ENCODE measurements around the gene EFCC1.

Gene EFCC1, protein sequence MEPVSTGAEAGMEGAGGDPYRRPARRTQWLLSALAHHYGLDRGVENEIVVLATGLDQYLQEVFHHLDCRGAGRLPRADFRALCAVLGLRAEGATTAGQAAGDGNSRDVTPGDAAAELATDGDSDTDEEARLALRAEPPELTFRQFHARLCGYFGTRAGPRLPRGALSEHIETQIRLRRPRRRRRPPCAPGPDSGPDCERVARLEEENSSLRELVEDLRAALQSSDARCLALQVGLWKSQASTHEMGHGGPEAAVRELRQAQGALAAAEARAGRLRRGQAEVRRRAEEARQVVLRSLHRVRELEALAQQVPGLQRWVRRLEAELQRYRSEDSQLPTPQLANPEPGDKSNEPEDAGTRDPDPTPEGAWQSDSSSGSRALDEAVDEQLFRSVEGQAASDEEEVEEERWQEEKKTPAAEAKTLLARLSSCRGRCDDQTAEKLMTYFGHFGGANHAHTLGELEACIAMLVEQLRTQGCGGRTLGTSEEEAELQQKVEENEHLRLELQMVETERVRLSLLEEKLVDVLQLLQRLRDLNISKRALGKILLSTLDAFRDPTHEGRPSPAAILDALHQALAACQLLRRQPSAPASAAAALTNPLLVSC

GRCh38 chr3:129001101-129001805, at the start of gene EFCC1:
TSS of gene EFCC1 (plus strand) at chr3:129001304. CDS start at chr3:129001629, 325 bp downstream.
- DNase-seq = no peak

- no peak for DNase-seq
These were observed 44.7 kb upstream of the EFCC1 start for GRCh38 chr3:128956440-128956839.

DNA sequence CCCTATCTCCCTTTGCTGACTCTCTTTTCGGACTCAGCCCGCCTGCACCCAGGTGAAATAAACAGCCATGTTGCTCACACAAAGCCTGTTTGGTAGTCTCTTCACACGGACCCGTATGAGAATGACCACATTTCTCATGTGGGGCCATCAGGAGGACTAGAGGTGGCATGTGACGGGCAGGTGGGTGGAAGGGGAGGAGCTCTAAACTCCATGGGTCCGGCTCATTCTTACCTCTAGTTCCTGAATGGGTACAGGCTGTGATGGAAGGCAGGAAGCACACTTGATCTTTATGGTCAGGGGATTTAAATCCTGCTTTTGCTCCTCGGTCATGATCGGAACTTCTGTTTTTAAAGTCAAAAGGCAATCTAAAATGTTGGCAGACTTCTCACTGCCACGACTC, 35.8 kb upstream of the EFCC1 start:
- no peak for DNase-seq

DNA sequence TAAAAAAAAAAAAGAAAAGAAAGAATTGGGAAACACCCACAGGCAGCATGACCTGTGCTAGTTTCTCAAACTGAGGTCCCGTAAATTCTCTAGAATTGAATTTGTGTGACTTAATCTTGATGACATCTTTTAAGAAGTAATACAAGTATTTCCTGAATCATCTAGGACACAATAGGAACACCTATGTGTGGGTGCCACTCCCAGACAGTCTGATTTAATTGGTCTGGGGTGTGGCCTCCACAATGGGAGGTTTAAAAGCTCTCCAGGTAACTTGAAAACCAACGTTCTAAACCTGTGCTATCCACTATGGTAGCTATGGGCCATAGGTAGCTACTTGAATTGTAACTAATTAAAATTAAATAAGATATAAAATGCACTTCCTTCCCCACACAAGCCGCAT, 35.3 kb upstream of the EFCC1 start:
- no peak for DNase-seq

DNA sequence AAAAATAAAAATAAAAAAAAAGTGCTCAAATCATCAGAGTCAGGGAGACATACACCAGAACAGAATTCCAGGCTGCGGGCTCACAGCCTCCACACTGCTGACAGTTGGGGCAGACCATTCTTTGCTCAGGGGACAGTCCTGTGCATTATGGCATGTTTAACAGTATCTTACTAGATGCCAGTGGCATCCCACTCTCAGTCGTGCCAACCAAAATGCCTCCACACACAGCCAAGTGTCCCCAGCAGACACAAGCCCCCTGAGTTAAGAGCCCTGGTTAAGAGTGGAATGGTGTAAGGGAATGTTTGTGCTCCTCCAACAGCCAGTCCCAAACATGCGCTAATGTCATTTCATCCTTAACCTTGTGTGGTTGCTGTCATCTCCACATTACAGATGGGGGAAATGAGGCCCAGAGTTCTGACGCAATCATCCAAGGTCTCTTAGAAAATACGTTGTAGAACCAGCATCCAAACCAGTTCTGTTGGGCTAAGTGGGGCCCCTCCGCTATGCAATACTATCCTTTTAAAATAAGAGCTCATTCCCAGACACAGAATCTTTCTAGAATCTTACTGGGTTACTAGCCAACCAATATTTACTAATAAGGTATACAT, 33.3 kb upstream of the EFCC1 start:
- DNase-seq = no peak

GRCh38 chr3:128969993-128970739, 30.9 kb upstream of the EFCC1 start:
- peak; percentile 74 for DNase-seq

GRCh38 chr3:128970740-128971047, 30.4 kb upstream of the EFCC1 start:
- DNase-seq = no peak

- DNase-seq = no peak
These were observed 29.5 kb upstream of the EFCC1 start for GRCh38 chr3:128971421-128972100.

DNA sequence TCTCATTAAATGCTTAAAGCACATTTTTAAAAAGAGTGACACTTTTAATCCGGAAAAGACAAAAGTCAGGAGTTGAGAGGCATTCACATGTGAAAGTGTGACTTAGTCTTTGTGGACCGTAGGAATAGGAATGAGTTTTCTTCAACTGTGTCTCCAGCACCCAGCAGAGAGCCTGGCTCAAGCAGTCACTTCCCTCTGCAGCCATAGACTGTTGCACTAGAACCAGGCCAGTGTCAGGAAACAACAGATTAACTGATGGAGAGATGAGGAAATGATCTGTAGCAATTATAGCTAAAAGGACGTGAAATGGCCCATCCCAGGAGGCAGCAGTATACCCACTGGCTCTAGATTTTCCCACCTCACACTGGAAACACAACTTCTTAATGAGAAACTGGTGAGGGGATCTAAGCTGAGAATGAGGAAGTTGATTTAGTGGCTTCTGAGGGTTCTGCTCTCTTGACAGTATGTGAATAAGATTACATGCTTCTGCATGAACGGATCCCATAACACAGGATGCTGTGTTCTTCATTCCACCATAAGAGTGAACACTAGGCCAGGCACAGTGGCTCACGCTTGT, 27.0 kb upstream of the EFCC1 start:
- no peak for DNase-seq

DNA sequence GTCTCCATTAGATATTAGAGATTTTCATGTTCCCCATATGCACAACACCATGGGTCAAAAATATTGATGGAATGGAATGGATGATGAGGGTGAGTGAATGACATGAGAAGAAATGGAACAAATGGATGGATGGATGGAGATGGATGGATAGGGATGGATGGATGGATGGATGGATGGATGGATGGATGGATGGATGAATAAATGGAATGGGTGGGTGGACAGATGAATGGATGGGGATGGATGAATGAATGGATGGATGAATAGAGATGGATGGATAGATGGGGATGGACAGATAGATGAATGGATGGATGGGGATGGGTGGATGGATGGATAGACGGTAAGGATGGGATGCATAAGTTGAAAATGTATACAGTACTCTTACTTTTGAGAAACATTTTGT, 25.8 kb upstream of the EFCC1 start:
- DNase-seq = no peak

DNA sequence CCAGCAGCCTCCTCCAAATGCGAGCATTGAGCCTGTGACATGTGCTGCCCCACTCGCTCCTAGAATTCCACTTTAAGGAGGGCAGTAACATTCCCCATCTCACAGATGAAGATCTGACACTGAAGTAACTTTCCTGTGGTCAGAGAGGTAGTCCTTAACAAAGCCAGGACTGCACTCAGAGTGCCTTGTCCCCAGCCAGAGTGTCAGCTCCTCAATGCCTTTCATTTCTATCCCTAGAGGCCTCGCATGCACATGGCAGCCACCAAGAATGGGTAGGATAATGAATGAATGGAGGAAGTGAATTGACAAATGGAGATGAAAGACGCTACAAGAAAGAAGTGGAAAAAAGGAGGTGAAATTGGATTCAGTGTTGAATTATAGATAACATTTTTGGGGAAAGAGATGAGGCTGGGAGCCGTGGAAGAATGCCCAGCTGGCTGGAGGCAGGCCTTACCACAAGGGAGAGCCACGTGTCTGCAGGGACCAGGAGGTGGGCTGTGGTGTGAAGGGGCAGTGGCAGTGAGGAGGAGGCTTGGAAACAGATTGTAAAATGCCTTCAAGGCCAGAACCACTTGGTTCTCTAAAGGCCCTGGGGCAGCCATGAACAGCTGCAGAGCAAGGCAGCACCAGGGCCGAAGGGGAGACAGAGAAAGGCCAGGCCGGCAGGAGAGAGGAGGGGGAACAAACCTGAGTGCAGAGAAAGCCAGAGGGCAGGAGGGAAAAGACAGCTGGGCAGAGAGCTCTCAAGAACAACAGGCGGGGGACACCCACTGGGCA, 17.6 kb upstream of the EFCC1 start:
- no peak for DNase-seq

DNA sequence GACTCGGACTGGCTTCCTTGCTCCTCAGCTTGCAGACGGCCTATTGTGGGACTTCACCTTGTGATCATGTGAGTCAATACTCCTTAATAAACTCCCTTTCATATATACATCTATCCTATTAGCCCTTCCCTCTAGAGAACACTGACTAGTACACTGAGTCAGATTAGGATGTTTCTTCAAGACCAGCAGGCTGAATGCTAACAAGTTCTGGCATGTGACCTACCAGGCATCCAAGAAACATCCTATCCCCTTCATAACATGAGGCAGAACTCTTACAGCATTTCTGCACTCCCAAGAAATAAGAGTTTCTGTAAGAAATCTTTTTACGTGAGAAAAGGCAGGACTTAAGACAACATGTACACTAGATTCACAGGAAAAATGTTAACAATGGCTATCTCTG, 16.5 kb upstream of the EFCC1 start:
- DNase-seq = no peak

GRCh38 chr3:128987302-128988100, 13.6 kb upstream of the EFCC1 start:
- DNase-seq = no peak

DNA sequence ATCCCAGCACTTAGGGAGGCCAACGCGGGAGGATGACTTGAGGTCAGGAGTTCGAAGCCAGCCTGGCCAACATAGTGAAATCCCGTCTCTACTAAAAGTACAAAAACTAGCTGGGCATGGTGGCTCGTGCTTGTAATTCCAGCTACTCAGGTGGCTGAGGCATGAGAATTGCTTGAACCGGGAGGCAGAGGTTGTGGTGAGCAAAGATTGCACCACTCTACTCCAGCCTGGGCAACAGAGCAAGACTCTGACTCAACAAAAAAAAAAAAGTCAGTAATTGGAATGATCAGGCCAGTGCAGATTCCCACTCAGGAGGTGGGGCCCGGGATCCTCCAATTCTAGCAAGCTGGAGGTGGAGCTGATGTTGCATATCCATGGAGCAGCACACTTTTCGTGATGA, 12.8 kb upstream of the EFCC1 start:
- DNase-seq = no peak

GRCh38 chr3:128991355-128991895, 9.7 kb upstream of the EFCC1 start:
- no peak for DNase-seq

DNA sequence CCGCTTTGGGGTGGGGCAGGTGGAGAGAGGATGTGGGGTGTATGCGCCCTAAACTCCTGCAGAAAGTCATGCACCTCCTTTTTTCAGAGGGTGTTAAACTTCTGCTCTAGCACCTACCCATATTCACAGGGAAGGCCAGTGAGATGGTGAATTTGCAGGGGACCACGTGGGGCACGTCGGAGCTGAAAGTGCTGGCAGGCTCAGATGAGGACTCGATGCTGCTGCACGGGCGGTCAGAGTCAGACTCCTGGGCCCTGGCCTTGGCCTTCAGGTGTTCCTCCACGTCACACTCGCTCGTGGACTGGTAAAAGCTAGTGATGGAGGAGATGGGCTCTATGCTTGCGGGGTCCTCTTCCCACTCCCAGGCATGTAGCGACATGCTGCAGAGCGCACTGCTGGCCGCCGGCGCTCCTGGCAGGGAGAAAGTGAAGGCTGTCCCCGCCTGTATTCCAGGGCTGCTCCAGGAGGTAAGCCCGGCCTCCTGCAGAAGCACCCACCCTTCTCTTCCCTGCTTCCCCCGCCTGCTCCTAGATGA, 8.1 kb upstream of the EFCC1 start:
- DNase-seq = no peak

DNA sequence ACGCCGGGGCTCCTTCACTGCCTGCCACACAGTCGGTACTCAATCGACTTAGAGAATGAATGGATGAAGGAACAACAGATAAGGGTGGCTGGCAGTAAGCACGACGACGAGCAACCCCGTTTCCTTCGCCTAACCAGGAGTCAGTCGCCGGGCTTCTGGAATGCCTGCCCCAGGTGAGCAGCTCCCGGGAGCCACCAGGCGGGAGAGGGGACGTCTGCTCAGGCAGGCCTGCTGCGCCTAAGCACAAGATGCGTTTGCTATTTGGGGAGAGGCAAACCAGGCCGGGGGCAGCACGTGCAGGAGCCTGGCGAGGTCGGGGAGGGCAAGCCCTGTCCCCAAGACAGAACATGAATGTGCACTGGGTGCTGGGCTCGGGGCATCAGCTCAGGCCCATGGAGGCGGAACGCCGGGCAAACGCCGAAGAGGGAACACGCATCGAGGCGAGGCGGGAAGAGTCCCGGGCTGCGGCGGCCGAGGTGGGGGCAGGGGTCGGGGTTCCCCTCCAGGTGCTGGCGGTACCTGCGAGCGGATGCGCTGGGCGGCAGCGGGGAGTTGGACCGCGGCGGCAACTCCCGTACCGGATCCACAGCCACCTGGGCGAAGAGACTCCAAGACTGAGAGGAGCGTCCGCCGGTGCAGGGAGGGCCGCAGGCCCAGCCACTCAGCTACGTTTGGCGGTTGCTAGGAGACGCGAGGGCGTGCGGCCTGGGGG, 7.5 kb upstream of the EFCC1 start, which contains the start of gene CFAP92:
TSS of gene CFAP92 (minus strand) at position 616 of the 712 bp plus-strand sequence. CDS start 772 bp downstream, outside the sequence.
- DNase-seq = peak; percentile 96

GRCh38 chr3:128994173-128994512, 7.0 kb upstream of the EFCC1 start:
- no peak for DNase-seq

Measured in CD4-positive, alpha-beta T cell treated with Interleukin-17A for 4 hours (primary cell).